ENCODE results near the gene TMEM217. TPM values are rescaled to one million over a fixed set of nuclear protein-coding genes. Genes with fewer than 3 reads are reported as not detected.

TMEM217 gene
- total RNA-seq, 1 experiment from 2014 or later, result 0.36 TPM

- DNase-seq, result no peak
- peak overlapping the region; percentile 85; the same call in 1 of the 2 replicates for H3K4me3 ChIP-seq
- H3K36me3 ChIP-seq, result no peaks in the 10 kb centered on the region
- no peaks in the 10 kb centered on the region for H3K27me3 ChIP-seq
- H3K9me3 ChIP-seq, result no peaks in the 10 kb centered on the region
Observed at GRCh38 chr6:37259191-37259590, 1.2 kb upstream of the TMEM217 start.

DNA sequence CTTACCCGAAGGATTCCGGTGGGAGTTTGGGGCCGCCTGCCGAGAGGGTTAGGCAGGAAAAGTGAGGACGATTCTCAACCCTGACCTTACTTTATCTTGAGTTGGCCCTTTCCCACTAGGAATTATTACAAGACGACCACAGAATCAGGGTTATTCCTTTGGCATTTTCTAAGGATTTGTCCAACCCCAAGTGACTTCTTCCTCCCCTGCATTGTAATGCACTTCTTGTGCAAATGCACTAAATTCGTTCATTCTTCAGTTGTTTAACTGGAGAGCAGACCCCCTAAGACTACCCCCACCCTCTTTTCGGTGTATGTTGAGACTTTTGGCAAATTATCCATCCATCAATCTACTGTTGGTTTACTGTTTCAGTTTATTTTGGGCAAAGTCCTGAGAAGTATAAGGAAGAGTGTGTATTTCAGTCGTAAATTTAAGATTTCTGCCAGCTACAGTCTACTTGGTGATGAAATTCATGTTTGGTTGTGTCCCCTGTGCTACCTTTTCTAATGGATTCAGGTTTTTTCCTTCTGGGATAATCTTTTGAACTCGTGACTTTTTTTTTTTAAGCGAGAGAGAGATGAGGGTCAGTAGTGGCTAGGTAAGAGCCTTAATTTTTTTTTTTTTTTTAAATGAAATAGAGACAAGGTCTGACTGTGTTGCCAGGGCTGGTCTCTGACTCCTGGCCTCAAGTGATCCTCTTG, 611 bp upstream of the TMEM217 start:
- H3K36me3 ChIP-seq, result no peaks in the 10 kb centered on the region
- H3K4me3 ChIP-seq, result peak overlapping the region; percentile 85
- no peak for DNase-seq
- no peaks in the 10 kb centered on the region for H3K9me3 ChIP-seq
- H3K27me3 ChIP-seq, result no peaks in the 10 kb centered on the region

GRCh38 chr6:37257320-37257633, 667 bp downstream of the TMEM217 start:
- no peaks in the 10 kb centered on the region for H3K27me3 ChIP-seq
- H3K4me3 ChIP-seq, result peak overlapping the region; percentile 85
- no peaks in the 10 kb centered on the region for H3K9me3 ChIP-seq
- DNase-seq, result no peak
- H3K36me3 ChIP-seq, result no peaks in the 10 kb centered on the region

- no peaks in the 10 kb centered on the region for H3K9me3 ChIP-seq
- no peaks in the 10 kb centered on the region for H3K36me3 ChIP-seq
- H3K4me3 ChIP-seq, result peak overlapping the region; percentile 85
- no peaks in the 10 kb centered on the region for H3K27me3 ChIP-seq
- DNase-seq, result no peak
Observed at GRCh38 chr6:37256692-37257319, 1.1 kb downstream of the TMEM217 start.

DNA sequence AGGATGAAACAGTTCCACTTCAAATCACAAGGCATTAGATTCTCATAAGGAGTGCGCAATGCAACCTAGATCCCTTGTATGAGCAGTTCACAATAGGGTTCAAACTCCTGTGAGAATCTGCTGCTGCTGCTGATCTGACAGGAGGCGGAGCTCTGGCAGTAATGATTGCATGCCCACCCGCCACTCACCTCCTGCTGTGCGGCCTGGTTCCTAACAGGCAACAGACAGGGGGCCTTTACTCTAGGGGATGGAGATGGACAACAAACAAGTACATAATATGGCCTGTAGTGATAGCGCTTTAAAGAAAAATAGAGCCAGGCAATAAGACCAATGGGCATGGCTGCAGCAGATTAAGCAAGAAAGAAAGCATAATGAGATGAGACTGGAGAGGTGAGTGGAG, 3.1 kb downstream of the TMEM217 start:
- Histone ChIP-seq H3K9me3 (peaks cover 9% of the 10 kb centered on the region), H3K4me3 (no peak overlapping the region), H3K36me3 (no peaks in the 10 kb centered on the region), H3K27me3 (no peaks in the 10 kb centered on the region)
- no peak for DNase-seq

DNA sequence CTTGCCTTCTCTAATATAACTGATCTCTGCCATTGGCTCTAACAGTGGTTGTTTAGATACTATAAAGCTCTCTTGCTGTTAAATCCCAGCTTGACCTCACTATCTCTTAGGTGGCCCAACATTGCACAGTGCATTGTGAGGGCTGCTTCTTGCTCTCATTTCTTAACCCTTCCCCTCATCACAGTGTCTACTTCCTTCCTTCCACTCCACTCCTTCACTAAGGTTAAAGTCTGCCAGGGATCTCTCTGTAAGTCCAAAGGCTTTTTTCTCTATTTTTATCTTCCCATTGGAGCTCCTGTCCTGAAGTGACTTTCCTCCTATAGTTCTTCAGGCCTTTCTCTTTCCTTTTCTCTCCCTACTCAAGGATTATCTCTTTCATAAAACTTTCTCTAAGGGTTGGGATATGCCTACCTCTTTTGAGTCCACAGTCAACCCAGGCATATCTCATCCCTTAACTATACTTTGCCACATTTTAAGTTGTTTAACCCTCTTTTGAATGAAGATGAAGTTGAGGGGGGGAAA, 4.4 kb downstream of the TMEM217 start:
- Histone ChIP-seq H3K9me3 (peaks cover 9% of the 10 kb centered on the region), H3K4me3 (no peak overlapping the region), H3K27me3 (no peaks in the 10 kb centered on the region), H3K36me3 (no peaks in the 10 kb centered on the region)
- DNase-seq, result no peak

- no peaks in the 10 kb centered on the region for H3K27me3 ChIP-seq
Observed at GRCh38 chr6:37251211-37251780, 6.6 kb downstream of the TMEM217 start.

DNA sequence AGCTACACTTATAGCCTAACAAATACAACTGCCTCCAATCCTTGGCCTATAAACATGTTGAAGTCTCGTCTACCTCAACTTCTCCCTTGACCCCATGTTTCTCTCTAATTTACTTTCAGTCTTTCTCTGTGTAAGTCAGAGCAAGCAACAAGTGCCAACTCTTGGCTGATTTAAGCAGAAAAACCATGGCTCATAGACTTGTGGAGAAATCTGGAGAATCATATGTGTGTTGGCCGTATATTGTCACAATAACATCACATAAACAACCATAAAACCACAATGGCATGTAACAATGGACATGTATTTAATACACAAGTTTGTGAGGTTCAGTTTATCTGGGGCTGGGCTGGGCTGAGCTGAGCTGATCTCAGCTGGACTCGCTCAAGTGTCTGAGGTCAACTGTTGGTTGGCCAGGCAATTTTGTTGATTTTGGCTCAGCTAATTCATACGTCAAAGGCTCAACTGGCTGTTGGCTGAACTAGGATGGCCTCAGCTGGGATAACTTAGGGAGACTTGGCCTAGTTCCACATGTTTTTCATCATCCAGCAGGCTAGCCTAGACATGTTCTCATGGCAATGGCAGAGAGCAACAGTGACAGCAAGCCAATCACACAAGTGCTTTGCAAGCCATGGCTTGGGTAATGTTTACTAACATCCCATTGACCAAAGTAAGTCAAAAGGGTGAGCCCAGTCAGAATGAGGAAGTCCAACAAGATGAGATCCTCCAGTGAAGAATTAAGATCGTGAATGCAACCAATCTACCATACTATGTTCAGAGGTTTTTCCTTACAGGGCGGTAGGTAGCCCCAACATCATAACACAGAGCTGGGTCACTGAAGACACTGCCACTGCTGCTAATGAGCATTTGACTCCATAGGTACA, 13.3 kb downstream of the TMEM217 start:
- Histone ChIP-seq H3K36me3 (no peaks in the 10 kb centered on the region), H3K9me3 (no peaks in the 10 kb centered on the region), H3K27me3 (no peaks in the 10 kb centered on the region), H3K4me3 (no peak overlapping the region)
- peak; percentile 93 for DNase-seq

More at GRCh38 chr6:37251211-37251780, 6.6 kb downstream of the TMEM217 start:
- Histone ChIP-seq H3K9me3 (peaks cover 9% of the 10 kb centered on the region), H3K36me3 (no peaks in the 10 kb centered on the region), H3K4me3 (no peak overlapping the region)
- no peak for DNase-seq

DNA sequence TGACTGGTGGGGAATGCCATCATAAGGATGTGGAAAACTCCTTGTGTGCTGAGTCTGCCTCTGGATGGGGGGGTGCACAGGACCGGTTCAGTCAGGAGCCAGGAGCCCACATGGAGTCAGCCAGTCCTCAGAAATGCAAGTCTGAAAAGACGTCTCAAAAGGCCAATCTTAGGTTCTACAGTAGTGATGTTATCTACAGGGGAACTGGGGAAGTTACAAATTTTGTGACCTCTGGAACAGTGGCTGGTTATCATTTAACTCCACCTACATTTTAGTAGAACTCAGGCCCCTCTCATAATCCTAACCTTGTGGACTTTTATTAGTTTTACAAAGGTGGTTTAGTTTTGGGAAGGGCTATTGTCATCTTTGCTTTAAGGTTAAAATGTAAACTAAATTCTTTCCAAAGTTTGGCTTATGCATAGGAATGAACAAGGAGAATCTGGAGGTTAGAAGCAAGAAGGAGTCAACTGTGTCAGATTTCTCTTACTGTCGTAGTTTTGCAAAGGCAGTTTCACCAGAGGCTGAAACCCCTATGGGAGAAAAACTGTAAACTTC, 14.1 kb downstream of the TMEM217 start:
- H3K9me3 ChIP-seq, result no peaks in the 10 kb centered on the region
- no peaks in the 10 kb centered on the region for H3K27me3 ChIP-seq
- DNase-seq, result no peak
- H3K4me3 ChIP-seq, result no peak overlapping the region
- no peaks in the 10 kb centered on the region for H3K36me3 ChIP-seq

DNA sequence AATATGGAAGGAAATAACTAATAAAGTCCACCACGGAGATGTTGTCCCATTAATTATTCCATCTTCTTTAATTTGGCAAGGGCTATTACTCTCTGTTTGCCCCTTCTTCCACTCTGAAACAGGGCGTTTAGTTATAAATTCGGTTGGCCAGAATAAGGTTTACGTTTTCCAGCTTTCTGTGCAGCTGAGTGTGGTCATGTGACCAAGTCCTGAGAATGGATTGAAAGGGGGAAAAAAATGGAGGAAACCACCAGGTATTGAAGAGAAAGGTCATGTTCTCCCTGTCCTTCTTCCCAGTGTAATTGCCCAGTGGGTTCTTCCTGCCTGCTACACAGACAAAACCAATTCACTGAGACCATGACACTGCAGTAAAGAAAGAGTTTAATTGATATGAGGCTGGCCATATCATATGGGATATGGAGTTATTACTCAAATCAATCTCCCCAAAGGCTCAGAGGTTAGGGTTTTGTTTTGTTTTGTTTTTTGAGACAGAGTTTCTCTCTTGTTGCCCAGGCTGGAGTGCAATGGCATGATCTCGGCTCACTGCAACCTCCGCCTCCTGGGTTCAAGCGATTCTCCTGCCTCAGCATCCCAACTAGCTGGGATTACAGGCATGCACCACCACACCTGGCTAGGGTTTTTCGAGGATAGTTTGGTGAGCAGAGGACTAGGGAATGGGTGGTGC, 14.7 kb downstream of the TMEM217 start:
- no peak overlapping the region for H3K4me3 ChIP-seq
- no peaks in the 10 kb centered on the region for H3K27me3 ChIP-seq
- no peak for DNase-seq

DNA sequence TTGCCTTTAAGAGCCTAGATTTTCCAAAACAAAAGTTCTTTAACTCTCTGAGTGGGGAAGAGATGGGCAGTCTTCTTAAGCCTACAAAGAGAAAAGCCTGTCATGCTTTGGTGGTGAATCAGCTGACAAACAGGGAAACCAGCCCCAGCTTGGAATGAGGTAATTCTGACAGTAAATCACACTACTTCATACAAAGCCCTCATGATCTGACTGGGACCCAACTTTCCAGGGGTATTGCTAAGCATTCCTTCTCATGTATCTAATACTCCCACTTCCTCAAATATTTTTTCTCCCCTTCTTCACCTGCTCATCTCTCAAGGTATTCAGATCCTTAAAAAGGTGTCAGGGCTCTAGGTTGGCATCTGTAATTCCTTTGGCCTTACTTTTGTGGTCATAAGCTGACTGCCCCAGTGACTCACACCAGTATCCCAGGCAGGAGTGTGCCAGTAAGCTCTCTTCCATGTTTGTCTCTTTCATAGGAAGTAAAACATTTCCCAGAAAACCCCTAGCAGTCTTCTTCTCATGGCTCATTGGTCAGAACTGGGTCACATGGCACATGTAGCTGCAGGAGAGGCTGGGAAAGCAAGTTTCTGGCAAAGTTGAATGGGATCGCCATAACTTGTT, 15.4 kb downstream of the TMEM217 start:
- Histone ChIP-seq H3K9me3 (no peaks in the 10 kb centered on the region), H3K27me3 (no peaks in the 10 kb centered on the region), H3K36me3 (no peaks in the 10 kb centered on the region), H3K4me3 (no peak overlapping the region)
- DNase-seq, result peak; percentile 90

More for the DNA sequence above, 14.7 kb downstream of the TMEM217 start:
- Histone ChIP-seq H3K36me3 (no peaks in the 10 kb centered on the region), H3K9me3 (no peaks in the 10 kb centered on the region)

GRCh38 chr6:37241775-37242428, 16.0 kb downstream of the TMEM217 start:
- no peak overlapping the region for H3K4me3 ChIP-seq
- no peak for DNase-seq
- H3K36me3 ChIP-seq, result no peaks in the 10 kb centered on the region
- H3K27me3 ChIP-seq, result no peaks in the 10 kb centered on the region
- H3K9me3 ChIP-seq, result no peaks in the 10 kb centered on the region

DNA sequence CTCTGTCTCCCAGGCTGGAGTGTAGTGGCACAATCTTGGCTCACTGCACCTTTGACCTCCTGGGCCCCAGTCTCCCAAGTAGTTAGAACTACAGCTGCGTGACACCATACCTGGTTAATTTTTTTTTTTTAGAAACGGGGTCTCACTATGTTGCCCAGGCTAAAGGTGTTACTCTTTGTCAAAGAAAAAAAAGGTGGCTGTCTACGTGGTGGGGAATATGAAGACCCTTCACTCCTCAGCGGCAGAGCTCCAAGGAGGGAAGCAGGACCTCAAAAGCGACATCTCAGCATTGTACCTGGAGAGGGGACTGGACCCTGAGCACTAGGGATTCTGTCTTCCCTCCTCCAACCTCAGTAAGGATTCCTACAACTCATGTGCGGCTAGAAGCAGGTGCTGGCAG, 16.8 kb downstream of the TMEM217 start:
- Histone ChIP-seq H3K36me3 (no peaks in the 10 kb centered on the region), H3K27me3 (no peaks in the 10 kb centered on the region), H3K4me3 (no peak overlapping the region), H3K9me3 (no peaks in the 10 kb centered on the region)
- DNase-seq, result no peak

DNA sequence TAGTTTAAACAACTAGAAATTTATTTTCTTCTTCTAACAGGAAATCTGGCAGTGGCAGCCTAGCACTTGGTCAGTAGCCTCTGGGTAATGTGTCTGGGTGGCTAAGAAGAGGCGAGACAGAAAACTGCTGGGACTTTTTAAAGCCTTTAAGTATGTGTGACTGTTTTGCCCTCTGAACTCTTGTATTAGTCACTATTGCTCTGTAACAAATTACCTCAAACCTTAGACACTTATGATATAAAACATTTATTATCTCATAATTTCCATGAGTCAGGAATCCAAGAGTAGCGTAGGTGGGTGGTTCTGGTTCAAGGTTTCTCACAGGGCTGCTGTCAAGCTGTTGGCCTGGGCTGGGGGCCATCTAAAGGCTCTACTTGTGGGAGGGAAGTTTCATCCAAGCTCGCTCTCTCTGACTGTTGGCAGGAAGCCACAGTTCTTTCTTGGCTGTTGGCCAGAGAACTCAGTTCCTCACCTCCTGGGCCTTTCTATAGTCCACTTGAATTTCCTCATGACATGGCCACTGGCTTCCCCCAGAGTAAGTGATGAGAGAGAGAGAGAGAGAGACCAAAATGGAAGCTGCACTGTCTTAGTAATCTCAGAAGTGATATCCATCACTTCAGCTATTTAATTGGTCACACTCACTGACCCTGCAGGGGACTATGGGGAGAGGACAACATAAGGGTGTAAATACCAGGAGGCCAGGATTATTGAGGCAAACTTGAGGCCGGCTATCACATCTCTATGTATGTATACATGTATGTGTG, 17.8 kb downstream of the TMEM217 start:
- peak; percentile 98 for DNase-seq
- H3K9me3 ChIP-seq, result no peaks in the 10 kb centered on the region
- H3K36me3 ChIP-seq, result no peaks in the 10 kb centered on the region
- no peak overlapping the region for H3K4me3 ChIP-seq
- H3K27me3 ChIP-seq, result no peaks in the 10 kb centered on the region

DNA sequence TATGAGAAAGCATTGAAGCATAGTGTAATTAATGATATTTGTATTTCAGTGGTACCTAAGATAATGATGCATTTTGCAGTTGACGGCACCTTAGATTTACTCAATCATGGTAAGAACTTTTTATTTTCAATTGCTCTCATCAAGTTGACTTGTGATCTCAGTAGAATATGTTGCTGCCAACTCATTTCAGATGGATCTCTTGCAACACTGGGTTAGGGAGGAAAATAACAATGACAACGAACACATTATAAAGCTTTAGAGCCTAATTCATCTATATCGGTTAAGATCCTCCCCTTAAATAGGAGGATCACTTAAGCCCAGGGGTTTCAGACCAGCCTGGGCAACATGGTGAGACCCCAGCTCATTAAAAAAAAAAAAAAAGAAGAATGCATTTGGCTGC, 18.4 kb downstream of the TMEM217 start:
- Histone ChIP-seq H3K27me3 (no peaks in the 10 kb centered on the region), H3K9me3 (no peaks in the 10 kb centered on the region), H3K4me3 (no peak overlapping the region), H3K36me3 (no peaks in the 10 kb centered on the region)
- DNase-seq, result no peak

All from MG63 (cell line).